ENCODE data around the gene SAT2.

Gene SAT2

GRCh38 chr17:7590743-7591142 is 36.9 kb downstream of the SAT2 start:
- no peak for DNase-seq (ENCODE audit: low read depth)

- DNase-seq (ENCODE audit: low read depth) = no peak
These were observed 37.5 kb downstream of the SAT2 start, which contains the start of gene SOX15 for GRCh38 chr17:7589891-7590691. Gene SOX15 (minus strand): TSS chr17:7590094. CDS start chr17:7589676, 418 bp downstream.

GRCh38 chr17:7589204-7589868 is 38.3 kb downstream of the SAT2 start:
- DNase-seq (ENCODE audit: low read depth) = no peak

- DNase-seq (ENCODE audit: low read depth) = no peak
These were observed 38.9 kb downstream of the SAT2 start for GRCh38 chr17:7588553-7589203.

GRCh38 chr17:7587420-7588151 is 40.0 kb downstream of the SAT2 start:
- DNase-seq (ENCODE audit: low read depth) = no peak

GRCh38 chr17:7586673-7587419 is 40.8 kb downstream of the SAT2 start:
- DNase-seq (ENCODE audit: low read depth) = no peak

GRCh38 chr17:7583253-7584109 is 44.1 kb downstream of the SAT2 start, which contains the start of gene MPDU1:
Gene MPDU1 (plus strand): TSS chr17:7583852. CDS start chr17:7583863, 11 bp downstream.
- peak; percentile 84 for DNase-seq (ENCODE audit: low read depth)

- DNase-seq (ENCODE audit: low read depth) = no peak
These were observed 45.0 kb downstream of the SAT2 start for GRCh38 chr17:7582396-7583252.

GRCh38 chr17:7580604-7581575 is 46.7 kb downstream of the SAT2 start:
- DNase-seq (ENCODE audit: low read depth) = no peak

GRCh38 chr17:7579834-7580603 is 47.6 kb downstream of the SAT2 start:
- no peak for DNase-seq (ENCODE audit: low read depth)

- no peak for DNase-seq (ENCODE audit: low read depth)
These were observed 48.4 kb downstream of the SAT2 start, which contains the start of gene CD68 for GRCh38 chr17:7579001-7579833. Gene CD68 (plus strand): TSS chr17:7579638. CDS start chr17:7579678, 40 bp downstream.

GRCh38 chr17:7577327-7578199 is 50.1 kb downstream of the SAT2 start:
- no peak for DNase-seq (ENCODE audit: low read depth)

- DNase-seq (ENCODE audit: low read depth) = no peak
These were observed 51.1 kb downstream of the SAT2 start for GRCh38 chr17:7576432-7576937.
